Liver (tissue), 3 donors: Measurements from ENCODE around the gene PHYKPL.

ENCODE experiments used
- GABPA ChIP-seq, 2 donors: IDR thresholded peaks in 1 of 2; conservative IDR thresholded peaks in 1 of 2; 2 replicates each; pipeline ENCODE4 v1.6.1; 2016; ENCODE audit warnings: antibody characterized with exemption in 2 of 2, mild to moderate bottlenecking in 1 of 2, moderate library complexity in 1 of 2
- SP1 ChIP-seq: IDR thresholded peaks from 2 replicates; pipeline ENCODE4 v1.6.1; 2018; ENCODE audit warnings: antibody characterized with exemption, mild to moderate bottlenecking
- TAF1 ChIP-seq: conservative IDR thresholded peaks from 2 replicates; pipeline ENCODE4 v1.6.1; 2016; ENCODE audit warnings: antibody characterized with exemption, mild to moderate bottlenecking
- TF ChIP-seq, protein P1 (sequence below): fragments of 150-350 bp; IDR thresholded peaks from 2 replicates; pipeline ENCODE4 v1.5.1; 2017; ENCODE audit warnings: improper control_type of control experiment, low read depth, low read length; ENCODE audit not compliant: missing input control
- donor health status: healthy.
- donor health status: healthy.

GRCh38 chr5:178265746-178266145, 33.1 kb upstream of the PHYKPL start:
- no peak for TF ChIP-seq GABPA (IDR thresholded peaks at IDR 0.05 in 1 of 2, conservative IDR thresholded peaks at IDR 0.05 in 1 of 2)
- TF ChIP-seq, protein P1, sequence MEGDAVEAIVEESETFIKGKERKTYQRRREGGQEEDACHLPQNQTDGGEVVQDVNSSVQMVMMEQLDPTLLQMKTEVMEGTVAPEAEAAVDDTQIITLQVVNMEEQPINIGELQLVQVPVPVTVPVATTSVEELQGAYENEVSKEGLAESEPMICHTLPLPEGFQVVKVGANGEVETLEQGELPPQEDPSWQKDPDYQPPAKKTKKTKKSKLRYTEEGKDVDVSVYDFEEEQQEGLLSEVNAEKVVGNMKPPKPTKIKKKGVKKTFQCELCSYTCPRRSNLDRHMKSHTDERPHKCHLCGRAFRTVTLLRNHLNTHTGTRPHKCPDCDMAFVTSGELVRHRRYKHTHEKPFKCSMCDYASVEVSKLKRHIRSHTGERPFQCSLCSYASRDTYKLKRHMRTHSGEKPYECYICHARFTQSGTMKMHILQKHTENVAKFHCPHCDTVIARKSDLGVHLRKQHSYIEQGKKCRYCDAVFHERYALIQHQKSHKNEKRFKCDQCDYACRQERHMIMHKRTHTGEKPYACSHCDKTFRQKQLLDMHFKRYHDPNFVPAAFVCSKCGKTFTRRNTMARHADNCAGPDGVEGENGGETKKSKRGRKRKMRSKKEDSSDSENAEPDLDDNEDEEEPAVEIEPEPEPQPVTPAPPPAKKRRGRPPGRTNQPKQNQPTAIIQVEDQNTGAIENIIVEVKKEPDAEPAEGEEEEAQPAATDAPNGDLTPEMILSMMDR, result no peak
- TF ChIP-seq TAF1, result no peak
- no peak for TF ChIP-seq SP1
